H1 (cell line): Measurements from ENCODE around the gene SLC12A7. TPM values are rescaled to one million over a fixed set of nuclear protein-coding genes. Genes with fewer than 3 reads are reported as not detected.

Source experiments
- CBX8 ChIP-seq: fragments of 300-800, 300-1000 bp; sonication (generic); IDR thresholded peaks from 2 replicates; pipeline ENCODE4 v1.7.1; 2016; ENCODE audit warnings: low read depth, low read length, borderline replicate concordance
- CREB1 ChIP-seq: IDR thresholded peaks from 2 replicates; pipeline ENCODE4 v1.6.1; 2012; ENCODE audit warnings: inconsistent platforms
- KDM1A ChIP-seq: fragments of 200-600, 300-600 bp; sonication (generic); IDR thresholded peaks from 2 replicates; pipeline ENCODE4 v1.7.1; 2016; ENCODE audit warnings: mild to moderate bottlenecking, low read length, borderline replicate concordance
- SIRT6 ChIP-seq: IDR thresholded peaks from one replicate; pipeline ENCODE4 v1.7.1; 2012; ENCODE audit warnings: low read length, inconsistent platforms
- SIX5 ChIP-seq: IDR thresholded peaks from 2 replicates; pipeline ENCODE4 v1.6.1; 2011; ENCODE audit warnings: mild to moderate bottlenecking, low read depth, low read length
- TBP ChIP-seq: IDR thresholded peaks from 2 replicates; pipeline ENCODE4 v1.6.1; 2011; ENCODE audit warnings: low read depth, low read length, improper control_type of control experiment
- TEAD4 ChIP-seq: IDR thresholded peaks from 2 replicates; pipeline ENCODE4 v1.6.1; 2012; ENCODE audit warnings: low read depth, low read length, inconsistent platforms, mixed read lengths
- polyA plus RNA-seq, 7 experiments: library from polyadenylated mRNA; depleted of rRNA in 3 of 7; stranded (reverse) in 5 of 7; unstranded in 2 of 7; fragments of >200 nt in 5 of 7; fragments of 200-250 nt in 2 of 7; gene quantifications; 1 replicate in 5 of 7; 2 replicates in 1 of 7; 4 replicates in 1 of 7; pipeline versions ENCODE4 v1.2.1 to v1.2.3, GENCODE V29; 2011 to 2013; ENCODE audit warnings: missing spikeins in 2 of 7, mixed read lengths in 2 of 7
- total RNA-seq: library from RNA; stranded (reverse); fragmentation: NEBNext Ultra II Directional; extraction: Animal tissue kit (Norgen Biotek cat#: 25700); gene quantifications from 2 replicates; pipeline ENCODE4 v1.2.1, GENCODE V29; 2021

The SLC12A7 gene
- total and polyA plus RNA-seq, 2 of the 8 experiments (the other 6 are each of a cell fraction or from before 2014, with no cell fraction given) = 23.5 to 39.7 TPM

GRCh38 chr5:1141834-1142233 lies 30.0 kb upstream of the SLC12A7 start (continued):
- no peak for TF ChIP-seq SIX5
- TF ChIP-seq CREB1 = no peak
- TF ChIP-seq TBP = no peak
- no peak for TF ChIP-seq KDM1A
- no peak for TF ChIP-seq CBX8
- no peak for TF ChIP-seq SIRT6
- TF ChIP-seq TEAD4 = no peak
